ENCODE results near the gene NELL2.
"Not testable (repeated sequence)": the region's sequence is repeated elsewhere in the genome, so short reads cannot be mapped to it uniquely, and the experiment has no call there.

The NELL2 gene

DNA sequence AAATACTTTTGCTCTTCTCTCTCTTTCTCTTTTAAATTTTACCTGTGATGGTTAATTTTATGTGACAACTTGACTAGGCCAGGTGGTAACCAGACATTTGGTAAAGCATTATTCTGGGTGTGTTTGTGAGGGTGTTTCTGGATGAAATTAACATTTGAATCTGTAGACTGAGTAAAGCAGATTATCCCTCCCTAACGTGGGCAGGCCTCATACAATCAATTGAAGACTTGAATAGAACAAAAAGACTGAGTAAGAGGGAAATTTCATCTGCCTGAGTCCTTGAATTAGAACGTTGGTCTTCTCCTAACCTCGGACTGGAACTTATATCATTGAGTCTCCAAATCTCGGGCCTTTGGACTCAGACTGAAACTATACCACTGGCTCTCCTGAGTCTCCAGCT, 182.1 kb downstream of the NELL2 start:
- DNase-seq (ENCODE audit: low read depth in 2 of 2) = no peak

DNA sequence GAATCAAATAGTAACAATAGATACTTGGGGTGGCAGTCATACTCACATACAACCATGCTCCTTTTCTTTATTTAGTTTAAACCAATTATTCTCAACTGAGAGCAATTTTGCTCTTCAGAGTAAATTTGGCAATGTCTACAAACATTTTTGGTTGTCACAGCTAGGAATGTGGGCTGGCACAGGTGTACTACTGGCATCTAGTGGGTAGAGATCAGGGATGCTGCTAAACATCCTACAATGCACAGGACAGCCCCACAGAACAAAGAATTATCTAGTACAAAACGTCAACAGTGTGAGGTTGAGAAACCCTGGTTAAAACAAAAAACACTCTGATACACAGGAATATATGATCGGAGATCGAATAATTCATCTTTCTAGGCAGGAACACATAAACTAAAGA, 186.5 kb downstream of the NELL2 start:
- no peak for DNase-seq (ENCODE audit: low read depth in 2 of 2)

DNA sequence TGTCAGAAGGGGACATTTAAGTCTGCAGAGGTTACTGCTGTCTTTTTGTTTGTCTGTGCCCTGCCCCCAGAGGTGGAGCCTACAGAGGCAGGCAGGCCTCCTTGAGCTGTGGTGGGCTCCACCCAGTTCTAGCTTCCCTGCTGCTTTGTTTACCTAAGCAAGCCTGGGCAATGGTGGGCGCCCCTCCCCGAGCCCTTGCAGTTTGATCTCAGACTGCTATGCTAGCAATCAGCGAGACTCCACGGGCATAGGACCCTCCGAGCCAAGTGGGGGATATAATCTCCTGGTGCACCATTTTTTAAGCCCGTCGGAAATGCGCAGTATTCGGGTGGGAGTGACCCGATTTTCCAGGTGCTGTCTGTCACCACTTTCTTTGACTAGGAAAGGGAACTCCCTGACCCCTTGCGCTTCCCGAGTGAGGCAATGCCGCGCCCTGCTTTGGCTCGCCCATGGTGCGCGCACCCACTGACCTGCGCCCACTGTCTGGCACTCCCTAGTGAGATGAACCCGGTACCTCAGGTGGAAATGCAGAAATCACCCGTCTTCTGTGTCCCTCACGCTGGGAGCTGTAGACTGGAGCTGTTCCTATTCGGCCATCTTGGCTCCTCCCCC, 189.2 kb downstream of the NELL2 start:
- DNase-seq (ENCODE audit: low read depth in 2 of 2) = not testable (repeated sequence)

DNA sequence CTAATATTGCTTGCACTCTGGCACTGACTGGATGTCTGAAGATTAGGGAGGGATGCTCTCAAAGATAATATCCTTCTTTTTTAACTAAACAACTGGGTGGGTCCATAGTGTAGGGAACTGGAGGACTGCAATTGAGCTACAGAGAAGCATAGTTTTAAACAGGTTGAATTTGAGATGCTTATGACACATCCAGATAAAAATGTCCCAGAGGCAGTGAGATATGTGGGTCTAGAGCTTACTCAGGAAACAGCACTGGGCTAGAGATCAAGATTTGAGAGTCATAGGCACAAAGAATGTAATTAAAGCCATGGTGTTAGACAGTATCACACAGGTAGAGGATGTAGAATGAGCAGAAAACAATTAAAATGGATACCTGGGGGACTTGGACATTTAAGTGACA, 198.4 kb downstream of the NELL2 start:
- no peak for DNase-seq (ENCODE audit: low read depth in 2 of 2)

DNA sequence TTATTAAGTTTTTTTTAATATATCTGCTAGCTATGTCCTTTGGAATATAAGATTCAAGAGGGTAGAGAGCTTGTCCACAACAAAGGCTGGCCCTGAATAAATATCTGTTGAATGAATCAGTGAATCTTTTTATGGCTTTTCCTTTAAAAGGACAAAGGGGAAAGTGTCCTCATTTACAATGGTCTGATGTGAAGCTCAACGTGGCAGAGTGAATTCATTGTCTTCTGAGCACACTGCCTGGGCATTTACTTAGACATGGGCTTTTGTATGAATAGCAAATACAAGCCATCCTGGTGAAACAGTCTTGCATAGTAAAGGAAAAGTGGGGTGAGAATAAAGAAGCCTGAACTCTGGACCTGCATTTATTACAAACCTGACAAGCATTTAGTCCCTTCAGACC, 201.2 kb downstream of the NELL2 start:
- DNase-seq (ENCODE audit: low read depth in 2 of 2) = no peak

DNA sequence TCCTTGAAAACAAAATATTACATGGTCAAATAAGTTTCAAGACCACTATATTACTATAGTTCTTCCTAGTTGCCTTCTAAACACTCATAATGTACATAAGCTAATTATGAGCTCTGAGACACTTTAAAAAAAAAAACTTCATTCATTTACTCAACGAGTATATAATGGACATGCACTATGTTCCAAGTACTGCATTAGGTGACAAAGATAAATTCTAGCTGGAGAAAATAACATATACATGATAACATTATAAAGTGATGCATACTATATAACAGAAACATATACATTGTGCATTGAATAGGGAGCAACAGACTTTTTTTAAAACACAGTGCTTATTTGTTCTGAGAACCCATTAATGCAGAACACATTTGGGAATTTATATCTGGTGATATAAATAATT, 202.3 kb downstream of the NELL2 start:
- DNase-seq (ENCODE audit: low read depth in 2 of 2) = no peak

DNA sequence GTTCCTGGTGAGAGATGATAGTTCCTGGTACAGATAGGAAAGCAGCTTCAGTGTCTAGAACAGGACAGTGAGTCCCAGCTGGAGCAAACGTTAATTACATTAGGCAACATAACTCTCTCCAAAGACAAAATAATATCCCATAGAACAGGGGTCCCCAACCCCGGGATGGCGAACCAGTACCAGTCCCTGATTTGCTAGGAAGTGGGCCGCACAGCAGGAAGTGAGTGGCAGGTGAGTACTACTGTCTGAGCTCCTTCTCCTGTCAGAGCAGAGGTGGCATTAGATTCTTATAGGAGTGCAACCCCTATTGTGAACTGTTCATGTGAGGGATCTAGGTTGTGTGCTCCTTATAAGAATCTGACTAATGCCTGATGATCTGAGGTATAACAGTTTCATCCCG, 204.1 kb downstream of the NELL2 start:
- no peak for DNase-seq (ENCODE audit: low read depth in 2 of 2)

DNA sequence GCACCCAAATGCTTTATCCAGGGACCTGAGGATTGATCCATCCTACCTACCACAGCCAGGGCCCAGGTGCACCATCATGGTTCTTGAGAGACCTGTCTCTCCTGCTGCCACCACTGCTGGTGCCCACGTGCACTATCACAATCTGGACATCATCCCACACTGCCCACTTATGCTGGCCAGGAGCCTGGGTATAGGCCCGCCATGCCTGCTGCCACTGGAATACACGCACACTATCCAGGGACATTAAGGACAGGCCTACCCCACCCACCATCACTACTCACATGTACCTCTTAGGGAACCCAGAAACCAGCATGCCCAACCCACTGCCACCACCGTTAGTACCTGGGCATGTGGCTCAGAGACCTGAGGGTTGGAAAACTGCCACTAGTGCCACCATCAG, 207.7 kb downstream of the NELL2 start:
- no peak for DNase-seq (ENCODE audit: low read depth in 2 of 2)

DNA sequence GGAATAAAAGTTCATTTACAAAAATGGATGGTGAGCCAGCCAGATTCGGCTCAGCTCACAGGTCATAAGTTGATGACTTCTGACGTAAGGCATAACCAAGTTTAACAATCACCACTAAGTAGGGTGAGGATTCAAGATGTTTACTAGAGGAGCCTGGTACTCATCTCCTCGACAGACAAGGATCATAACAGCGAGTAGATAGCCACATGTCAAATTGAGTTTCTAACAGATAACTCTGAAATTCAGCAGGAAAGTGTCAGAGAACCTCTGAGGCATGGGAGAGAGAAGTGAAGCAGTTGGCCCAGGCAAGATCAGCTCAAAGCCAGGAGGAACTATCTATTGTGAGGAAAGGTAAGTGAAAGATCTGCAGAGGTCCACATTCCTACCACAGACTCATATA, 208.7 kb downstream of the NELL2 start:
- DNase-seq (ENCODE audit: low read depth in 2 of 2) = no peak

DNA sequence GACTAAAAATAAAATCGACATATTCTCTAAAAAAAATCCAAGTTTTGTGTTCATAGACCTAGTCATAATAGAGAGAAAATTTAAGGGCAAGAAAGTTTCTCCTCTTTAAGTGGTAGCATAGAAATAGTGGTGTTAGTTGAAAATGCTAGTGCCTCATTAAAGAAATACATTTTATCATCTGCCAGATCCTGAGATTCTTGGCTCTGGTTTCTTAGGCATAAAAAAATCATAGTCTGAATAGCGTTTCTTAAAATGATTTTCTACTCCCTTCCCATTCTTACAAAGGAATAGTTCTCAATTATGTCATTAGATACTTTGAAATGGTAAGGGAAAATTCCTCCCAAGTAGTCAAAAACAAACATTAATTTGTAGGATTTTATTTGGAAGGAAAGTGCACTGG, 212.8 kb downstream of the NELL2 start:
- no peak for DNase-seq (ENCODE audit: low read depth in 2 of 2)

DNA sequence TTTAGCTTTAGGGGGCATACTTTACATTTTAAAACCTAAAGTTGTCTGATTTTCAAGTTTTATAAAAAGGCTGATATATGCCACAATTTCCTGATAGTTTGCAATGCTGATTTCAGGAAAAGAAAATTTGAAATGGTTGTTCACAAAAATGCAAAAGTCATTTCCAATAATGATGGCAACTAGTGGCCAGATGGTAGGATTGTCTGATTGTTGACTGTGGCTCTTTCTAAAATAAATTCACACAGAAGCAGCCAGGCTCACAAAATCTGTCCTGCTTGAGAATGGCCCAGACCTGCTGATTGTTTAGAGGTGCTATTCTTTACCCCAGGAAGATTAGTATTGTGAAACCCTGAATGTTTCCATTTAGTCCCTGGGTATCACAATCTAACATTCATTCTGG, 220.3 kb downstream of the NELL2 start:
- no peak for DNase-seq (ENCODE audit: low read depth in 2 of 2)

DNA sequence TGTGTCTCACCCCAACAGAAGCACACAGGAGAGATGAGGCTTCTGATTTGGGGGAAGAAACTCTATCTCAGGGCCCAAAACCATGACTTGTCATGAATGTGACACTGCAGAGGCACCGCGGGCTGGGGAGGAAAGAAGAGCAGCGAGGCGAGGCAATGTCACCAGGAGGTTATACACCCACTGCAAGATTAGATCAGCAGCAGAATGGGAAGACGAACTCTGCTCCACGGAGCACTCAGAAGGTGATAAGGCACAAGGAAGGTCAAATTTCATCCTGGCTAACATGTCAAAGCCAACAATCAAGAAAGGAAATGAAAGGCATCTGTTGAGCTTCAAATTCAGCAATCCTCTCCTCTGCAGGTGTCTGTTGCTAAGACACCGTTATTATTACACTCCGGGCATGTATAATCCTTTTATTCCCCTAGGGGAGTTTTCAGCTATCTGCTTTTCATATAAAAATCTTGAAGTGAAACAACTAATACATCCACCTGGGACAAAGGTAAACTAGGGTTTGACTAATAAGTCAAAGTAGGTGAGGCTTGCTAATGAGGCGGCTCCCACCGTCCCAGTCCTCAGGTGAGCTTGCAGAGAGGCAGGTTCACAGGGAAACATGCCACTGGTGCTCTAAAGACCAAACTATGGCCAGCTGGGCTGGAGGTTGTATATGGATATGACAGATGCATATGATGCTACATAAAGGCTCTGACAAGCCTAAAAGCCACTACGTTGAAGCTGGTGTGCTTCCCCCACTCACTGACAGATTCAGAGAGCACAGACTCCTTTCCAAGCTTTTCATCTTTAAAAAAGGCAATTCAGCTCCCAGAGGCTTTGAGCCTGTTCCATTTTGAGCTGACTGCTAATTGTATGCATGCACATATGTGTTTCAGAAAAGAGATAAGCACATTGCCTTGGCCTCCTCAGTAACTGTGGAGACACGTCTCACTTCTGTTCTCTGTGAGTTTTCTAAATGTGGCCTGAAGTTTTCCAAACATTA, 221.2 kb downstream of the NELL2 start:
- DNase-seq (ENCODE audit: low read depth in 2 of 2) = no peak

DNA sequence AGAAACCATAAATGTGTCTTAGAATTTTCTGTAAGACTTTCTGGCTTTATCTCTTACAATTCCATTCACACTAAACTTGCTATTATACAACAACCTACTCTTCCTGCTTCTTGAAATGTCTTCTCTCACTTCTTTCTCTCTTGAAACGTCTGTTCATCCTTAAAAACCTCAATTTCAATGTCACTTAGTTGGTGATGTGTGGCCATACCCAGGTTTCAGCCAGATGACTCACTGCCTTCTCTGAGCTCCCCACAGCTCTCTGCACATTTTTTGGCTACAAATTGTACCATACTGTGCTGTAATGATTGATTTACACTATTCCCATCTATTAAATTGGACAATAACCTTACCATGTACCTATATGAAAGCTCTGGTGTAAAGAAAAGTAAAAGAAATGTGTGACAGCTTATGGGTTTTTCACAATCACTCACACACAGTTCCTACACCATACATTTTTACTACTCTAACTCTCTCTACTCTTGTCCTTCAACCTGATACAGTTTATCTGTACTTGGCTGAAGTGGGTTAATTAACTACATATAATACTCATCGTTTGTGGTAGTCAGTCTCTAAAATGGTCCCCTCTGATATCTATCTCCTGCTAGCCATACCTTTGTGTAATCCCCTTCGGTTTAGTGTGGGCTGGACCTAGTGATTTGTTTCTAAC, 222.1 kb downstream of the NELL2 start:
- DNase-seq (ENCODE audit: low read depth in 2 of 2) = no peak

DNA sequence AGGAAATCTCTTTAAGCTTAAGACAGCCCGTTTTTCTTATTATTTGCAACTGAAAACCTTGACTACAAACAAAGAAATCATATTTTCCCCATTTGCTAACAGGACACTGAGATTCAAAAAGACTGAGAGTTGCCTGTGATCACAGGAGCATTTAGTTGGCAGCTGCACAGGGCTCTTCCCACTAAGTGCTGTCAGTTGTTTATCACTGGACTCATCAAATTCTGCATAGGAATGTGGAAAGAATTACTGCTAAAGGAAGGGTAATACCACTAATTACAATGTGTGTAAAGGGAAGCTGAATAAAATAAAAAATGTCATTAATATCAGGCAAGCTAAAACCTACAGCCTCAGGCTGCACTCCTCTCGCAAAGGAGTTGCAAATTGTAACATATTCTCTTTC, 226.4 kb downstream of the NELL2 start:
- no peak for DNase-seq (ENCODE audit: low read depth in 2 of 2)

DNA sequence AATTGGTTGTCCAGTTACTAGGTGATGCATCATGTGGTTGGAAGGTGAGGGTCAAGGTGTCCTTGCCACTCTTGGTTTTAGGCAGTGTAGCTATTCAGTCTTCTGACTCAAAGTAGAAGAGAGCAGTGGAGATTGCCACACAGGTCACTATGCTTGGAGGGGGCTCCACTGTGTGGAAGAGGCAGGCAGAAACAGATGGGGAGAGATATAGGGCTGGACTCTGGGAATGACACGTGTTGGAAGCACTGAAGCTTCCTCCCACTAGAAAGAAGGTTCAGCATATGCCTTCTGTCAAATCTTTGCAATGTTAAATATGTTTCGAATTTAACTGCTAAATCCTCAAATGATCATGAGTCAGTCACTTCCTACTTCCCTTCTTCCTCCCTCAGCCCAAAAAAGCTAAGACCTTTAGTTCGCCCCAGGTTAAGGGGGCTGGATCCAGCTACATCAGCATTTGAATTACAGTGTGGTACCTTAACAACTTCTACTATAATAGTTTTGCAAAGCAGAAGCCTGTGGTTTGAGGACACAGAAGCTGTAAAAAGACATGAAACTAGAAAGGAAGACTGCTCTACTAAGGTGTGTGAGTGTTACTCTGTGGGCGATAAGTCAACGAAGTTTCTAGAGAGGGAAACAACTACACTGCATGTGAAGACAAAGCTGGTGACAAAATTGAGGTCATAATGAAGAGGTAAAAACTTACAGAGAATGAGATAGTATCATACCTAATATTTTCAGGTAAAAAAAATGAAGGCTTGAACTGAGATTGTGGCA, 228.0 kb downstream of the NELL2 start:
- DNase-seq (ENCODE audit: low read depth in 2 of 2) = no peak

DNA sequence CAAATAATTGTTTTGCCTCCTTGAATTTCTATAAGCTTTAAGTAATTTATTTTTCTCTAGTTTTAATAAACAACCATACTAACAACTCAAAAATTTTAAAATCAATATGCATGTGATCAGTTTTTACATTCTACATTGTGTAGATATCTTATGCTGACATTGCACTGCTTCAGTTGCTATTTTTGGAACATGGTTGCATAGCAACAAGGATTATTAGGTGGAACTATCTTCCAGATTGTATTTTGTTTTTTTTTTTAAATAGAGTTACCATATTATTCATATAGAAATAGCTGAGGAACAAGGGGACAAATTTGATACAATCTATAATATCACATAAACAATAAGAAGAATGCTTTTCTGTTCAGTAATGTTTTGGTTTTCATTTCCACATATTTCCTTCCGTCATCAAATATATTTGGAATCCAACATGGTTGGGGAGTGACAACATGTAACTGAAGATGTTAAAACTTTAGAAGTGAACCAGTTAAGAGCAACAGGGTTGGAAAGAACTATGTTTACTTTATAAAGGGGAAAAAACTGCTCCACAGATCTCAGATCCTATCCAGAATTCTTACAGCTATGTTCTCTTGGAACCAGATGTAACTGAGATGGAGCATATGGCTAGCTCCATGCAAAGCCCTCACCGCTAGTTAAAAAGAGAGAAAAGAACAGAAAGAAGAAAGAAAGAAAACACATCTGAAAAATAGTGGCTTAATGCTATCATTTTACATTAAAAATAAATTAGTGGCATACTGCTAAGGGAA, 235.5 kb downstream of the NELL2 start:
- DNase-seq (ENCODE audit: low read depth in 2 of 2) = no peak

DNA sequence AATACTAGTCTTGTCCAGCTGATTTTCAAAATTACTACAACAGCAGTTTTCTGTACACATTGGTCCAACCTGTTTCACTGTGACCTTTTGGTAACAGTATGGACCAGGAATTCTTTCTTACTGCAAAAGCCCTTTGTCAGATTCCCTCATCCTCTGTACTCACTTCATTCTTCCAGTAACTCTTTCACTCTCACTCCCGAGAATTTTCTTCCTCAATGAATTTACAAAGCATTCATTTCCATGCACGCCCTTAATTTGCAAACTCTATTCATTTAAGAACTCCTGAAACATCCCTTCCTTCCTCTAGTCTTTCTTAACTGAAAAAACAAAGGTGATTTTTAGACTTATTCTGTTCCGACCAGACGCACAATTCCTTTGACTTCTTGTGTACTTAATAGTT, 238.2 kb downstream of the NELL2 start:
- no peak for DNase-seq (ENCODE audit: low read depth in 2 of 2)

DNA sequence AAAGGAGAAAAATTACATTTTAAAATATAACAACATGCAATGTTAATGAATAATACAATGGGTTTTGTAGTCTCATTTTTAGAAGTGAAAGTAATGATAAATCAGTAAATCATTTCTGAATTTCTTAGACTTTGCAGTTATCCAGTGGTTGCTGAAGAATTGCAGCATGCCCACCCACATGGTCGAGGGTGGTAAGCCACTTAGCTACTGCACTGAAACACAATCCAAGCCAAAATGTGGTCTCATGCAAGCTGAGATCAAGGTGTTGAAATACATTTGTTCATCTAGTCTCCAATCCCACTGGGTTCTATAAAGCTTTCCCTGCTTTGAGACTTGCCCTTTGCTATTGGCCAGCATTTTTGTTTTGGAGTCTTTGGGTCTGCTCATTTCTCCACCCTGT, 247.9 kb downstream of the NELL2 start:
- DNase-seq (ENCODE audit: low read depth in 2 of 2) = no peak

DNA sequence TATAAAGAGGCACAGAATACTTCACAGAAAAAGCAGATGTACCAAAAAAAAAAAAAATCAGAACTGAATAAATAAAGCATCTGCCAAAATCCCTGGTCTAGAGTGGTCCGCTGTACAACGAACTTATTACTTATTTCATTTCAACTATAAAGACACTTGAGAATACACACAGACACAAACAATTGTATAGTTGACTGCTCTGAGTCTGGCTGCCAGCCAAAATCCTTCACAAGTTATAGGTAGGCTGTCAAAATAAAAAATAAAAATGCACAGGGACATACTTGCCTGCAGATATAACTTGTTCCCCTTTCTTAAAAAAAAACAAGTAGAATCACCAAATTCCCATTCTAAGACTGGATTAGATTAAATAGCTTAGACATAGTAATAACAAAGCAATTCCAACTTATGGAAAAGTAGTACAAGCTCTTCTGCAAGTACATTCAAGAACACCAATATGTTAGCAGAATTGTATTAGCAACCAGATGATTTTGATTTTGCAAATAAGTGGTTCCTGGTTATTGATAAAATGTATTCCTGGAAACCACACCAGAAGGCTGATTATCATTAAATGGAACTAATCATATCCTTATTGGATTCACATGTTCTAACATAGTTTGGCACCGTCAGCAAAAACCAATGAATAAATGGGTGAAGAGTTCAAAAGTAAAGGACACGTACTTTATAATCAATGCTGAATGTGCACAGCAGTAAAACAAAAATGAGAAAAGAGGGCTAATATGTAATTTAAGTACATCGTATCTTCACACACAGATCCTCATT, 248.5 kb downstream of the NELL2 start:
- DNase-seq (ENCODE audit: low read depth in 2 of 2) = no peak

DNA sequence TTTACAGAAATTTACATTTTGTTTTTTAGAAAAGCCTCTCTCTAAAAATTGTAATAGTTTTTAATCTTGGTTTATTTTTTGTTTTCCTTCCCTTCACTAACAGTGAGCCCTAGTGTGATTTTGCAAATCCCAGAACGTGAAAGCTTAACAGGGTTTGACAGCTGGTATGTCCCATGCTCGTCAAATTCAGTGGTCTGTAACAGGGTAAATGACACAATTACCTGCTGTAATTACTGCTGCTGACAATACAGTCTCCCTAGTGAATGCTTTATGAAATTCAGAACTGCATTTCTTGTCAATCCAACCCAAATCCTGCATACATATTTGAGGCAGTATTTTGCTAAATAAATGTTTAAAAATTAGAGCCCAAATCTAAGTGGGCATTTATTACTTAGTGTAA, 249.2 kb downstream of the NELL2 start:
- DNase-seq (ENCODE audit: low read depth in 2 of 2) = no peak
